ENCODE data around the gene ITGB1BP1. TPM values are rescaled to one million over a fixed set of nuclear protein-coding genes. Genes with fewer than 3 reads are reported as not detected.

ITGB1BP1 gene
- total RNA-seq, 1 experiment from 2014 or later: 153 TPM

DNA sequence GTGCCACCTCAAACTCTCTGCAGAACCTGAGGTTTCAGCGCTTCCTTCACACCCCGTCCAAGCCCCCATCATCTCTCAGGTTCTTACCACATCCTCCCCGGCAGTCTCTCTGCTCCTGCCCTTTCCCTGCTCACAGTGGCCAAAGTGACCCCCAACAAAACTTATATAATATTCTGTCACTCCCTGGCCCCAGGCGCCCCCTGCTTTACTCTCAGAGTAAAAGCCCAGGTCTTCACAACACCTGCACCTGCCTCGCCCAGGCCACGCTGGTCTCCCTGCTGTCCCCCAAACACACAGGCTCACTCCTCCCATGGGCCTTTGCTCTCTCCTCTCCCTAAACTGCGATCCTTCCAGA lies 6.4 kb downstream of the ITGB1BP1 start:
- Histone ChIP-seq H3K36me3 (ENCODE audit: control insufficient read depth, insufficient read depth, low read length) (no peaks in the 10 kb centered on the region), H3K4me3 (ENCODE audit: low read depth in 2 of 2, low read length in 2 of 2) (no peak overlapping the region), H3K27ac (ENCODE audit: low read length) (no peak overlapping the region), H3K4me1 (ENCODE audit: control insufficient read depth, insufficient read depth, low read length) (peaks cover 4% of the 10 kb centered on the region), H3K27me3 (ENCODE audit: control insufficient read depth, insufficient read depth, low read length) (no peaks in the 10 kb centered on the region), H3K9me3 (ENCODE audit: control insufficient read depth, insufficient read depth, low read depth, low read length) (no peaks in the 10 kb centered on the region)
- ATAC-seq: no peak; the same call in 1 of the 2 replicates
- TF ChIP-seq, protein P1, sequence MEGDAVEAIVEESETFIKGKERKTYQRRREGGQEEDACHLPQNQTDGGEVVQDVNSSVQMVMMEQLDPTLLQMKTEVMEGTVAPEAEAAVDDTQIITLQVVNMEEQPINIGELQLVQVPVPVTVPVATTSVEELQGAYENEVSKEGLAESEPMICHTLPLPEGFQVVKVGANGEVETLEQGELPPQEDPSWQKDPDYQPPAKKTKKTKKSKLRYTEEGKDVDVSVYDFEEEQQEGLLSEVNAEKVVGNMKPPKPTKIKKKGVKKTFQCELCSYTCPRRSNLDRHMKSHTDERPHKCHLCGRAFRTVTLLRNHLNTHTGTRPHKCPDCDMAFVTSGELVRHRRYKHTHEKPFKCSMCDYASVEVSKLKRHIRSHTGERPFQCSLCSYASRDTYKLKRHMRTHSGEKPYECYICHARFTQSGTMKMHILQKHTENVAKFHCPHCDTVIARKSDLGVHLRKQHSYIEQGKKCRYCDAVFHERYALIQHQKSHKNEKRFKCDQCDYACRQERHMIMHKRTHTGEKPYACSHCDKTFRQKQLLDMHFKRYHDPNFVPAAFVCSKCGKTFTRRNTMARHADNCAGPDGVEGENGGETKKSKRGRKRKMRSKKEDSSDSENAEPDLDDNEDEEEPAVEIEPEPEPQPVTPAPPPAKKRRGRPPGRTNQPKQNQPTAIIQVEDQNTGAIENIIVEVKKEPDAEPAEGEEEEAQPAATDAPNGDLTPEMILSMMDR (IDR thresholded peaks at IDR 0.05): no peak
- TF ChIP-seq, protein P2, sequence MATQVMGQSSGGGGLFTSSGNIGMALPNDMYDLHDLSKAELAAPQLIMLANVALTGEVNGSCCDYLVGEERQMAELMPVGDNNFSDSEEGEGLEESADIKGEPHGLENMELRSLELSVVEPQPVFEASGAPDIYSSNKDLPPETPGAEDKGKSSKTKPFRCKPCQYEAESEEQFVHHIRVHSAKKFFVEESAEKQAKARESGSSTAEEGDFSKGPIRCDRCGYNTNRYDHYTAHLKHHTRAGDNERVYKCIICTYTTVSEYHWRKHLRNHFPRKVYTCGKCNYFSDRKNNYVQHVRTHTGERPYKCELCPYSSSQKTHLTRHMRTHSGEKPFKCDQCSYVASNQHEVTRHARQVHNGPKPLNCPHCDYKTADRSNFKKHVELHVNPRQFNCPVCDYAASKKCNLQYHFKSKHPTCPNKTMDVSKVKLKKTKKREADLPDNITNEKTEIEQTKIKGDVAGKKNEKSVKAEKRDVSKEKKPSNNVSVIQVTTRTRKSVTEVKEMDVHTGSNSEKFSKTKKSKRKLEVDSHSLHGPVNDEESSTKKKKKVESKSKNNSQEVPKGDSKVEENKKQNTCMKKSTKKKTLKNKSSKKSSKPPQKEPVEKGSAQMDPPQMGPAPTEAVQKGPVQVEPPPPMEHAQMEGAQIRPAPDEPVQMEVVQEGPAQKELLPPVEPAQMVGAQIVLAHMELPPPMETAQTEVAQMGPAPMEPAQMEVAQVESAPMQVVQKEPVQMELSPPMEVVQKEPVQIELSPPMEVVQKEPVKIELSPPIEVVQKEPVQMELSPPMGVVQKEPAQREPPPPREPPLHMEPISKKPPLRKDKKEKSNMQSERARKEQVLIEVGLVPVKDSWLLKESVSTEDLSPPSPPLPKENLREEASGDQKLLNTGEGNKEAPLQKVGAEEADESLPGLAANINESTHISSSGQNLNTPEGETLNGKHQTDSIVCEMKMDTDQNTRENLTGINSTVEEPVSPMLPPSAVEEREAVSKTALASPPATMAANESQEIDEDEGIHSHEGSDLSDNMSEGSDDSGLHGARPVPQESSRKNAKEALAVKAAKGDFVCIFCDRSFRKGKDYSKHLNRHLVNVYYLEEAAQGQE (IDR thresholded peaks at IDR 0.05; ENCODE audit: insufficient read depth in 1 of 2, low read depth in 2 of 2, low read length in 1 of 2): no peak
- TF ChIP-seq TCF7L2 (IDR thresholded peaks at IDR 0.05; ENCODE audit: low read depth, low read length): no peak
- no peak for DNase-seq (ENCODE audit: low read depth, low spot score)
- in situ Hi-C loops (cut with HindIII; ENCODE audit: low pct_unique_long_range_greater_than_20kb, low sequenced_read_pairs): no loop called here
- ChIA-PET CTCF (no interaction called here), POLR2A (no interaction called here)
- intact Hi-C loops (cut with micrococcal nuclease; ENCODE audit: unreplicated experiment): no loop called here
- no TSS peak for BruUV-seq (replicated peaks)

DNA sequence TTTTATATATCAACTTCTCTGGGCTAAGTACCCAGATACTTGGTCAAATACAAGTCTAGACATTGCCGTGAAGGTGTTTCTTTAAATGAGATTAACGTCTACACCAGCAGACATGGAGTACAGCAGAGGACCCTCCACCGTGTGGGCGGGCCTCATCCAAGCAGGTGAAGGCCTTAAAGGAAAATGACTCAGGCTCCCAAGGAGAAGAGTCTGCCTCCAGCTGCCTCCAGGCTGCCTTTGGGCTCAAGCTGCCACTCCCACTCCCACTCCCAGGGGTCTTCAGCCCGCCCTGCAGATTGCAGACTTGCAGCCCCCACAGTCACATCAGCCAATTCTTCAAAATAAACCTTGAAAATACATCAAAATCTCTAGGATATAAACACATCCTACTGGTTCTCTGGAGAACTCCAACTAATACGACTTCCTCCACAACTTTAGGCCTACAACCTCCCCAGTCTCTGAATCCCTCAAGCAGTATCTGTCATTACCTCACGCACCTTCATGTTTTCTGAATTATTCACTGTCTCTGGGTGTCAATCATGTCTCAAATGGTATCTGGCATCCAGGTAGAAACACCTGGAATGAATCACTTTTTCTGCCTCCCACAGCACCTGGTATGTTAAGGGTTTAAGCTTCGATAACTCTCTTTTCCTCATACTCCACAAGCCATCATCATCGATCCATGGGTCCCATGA lies 6.9 kb downstream of the ITGB1BP1 start:
- CTCF ChIA-PET: no interaction called here
- no peaks in the 10 kb centered on the region; the same call in 1 of the 2 replicates for H3K4me1 ChIP-seq (ENCODE audit: control insufficient read depth, insufficient read depth, low read length)
- no TSS peak for BruUV-seq (replicated peaks)
- intact Hi-C loops (cut with micrococcal nuclease; ENCODE audit: unreplicated experiment): no loop called here
- H3K9me3 ChIP-seq (ENCODE audit: control insufficient read depth, insufficient read depth, low read depth, low read length): no peaks in the 10 kb centered on the region
- no peak for DNase-seq (ENCODE audit: low read depth, low spot score)
- no peak overlapping the region for H3K4me3 ChIP-seq (ENCODE audit: low read depth in 2 of 2, low read length in 2 of 2)
- in situ Hi-C loops (cut with HindIII; ENCODE audit: low pct_unique_long_range_greater_than_20kb, low sequenced_read_pairs): no loop called here
- POLR2A ChIA-PET: no interaction called here
- no peaks in the 10 kb centered on the region for H3K36me3 ChIP-seq (ENCODE audit: control insufficient read depth, insufficient read depth, low read length)
- no peak for ATAC-seq
- no peak overlapping the region for H3K27ac ChIP-seq (ENCODE audit: low read length)
- TF ChIP-seq, protein P1 (IDR thresholded peaks at IDR 0.05): no peak
- TF ChIP-seq POLR2AphosphoS5 (IDR thresholded peaks at IDR 0.05; ENCODE audit: low read depth, low read length) (no peak), TCF7L2 (IDR thresholded peaks at IDR 0.05; ENCODE audit: low read depth, low read length) (no peak), SIN3A (IDR thresholded peaks at IDR 0.05; ENCODE audit: borderline replicate concordance, insufficient read depth, low read depth, low read length) (no peak)
- TF ChIP-seq, protein P2 (IDR thresholded peaks at IDR 0.05; ENCODE audit: insufficient read depth in 1 of 2, low read depth in 2 of 2, low read length in 1 of 2): no peak
- no peaks in the 10 kb centered on the region for H3K27me3 ChIP-seq (ENCODE audit: control insufficient read depth, insufficient read depth, low read length)

All from Panc1 (cell line).